Activated T-helper 1 cell treated with Interleukin-2 at 50 U/mL for 16 hours (primary cell): ENCODE results near the gene EME1.
"Not testable (repeated sequence)": the region's sequence is repeated elsewhere in the genome, so short reads cannot be mapped to it uniquely, and the experiment has no call there.

Source experiments
- DNase-seq: peaks from one replicate; pipeline ENCODE4 v3.0.0-alpha.2; 2020; ENCODE audit warnings: low read depth

The EME1 gene

DNA sequence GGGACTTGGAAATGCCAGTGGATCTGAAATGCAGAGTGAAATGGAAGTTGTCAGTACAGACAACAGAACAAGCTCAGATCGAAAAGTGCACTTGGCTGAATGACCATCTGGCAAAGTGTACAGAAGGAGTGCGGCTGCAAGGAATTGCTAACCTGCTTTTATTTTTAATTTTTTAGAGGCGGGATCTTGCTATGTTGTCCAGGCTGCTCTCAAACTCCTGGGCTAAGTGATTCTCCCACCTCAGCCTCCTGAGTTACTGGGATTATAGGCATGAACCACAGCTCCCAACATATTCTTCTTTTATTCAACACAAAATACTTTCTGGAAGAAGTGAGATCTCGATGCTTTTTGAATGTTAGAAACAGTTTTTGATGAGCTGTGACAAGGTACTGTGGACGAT is 20.7 kb downstream of the EME1 start:
- no peak for DNase-seq

DNA sequence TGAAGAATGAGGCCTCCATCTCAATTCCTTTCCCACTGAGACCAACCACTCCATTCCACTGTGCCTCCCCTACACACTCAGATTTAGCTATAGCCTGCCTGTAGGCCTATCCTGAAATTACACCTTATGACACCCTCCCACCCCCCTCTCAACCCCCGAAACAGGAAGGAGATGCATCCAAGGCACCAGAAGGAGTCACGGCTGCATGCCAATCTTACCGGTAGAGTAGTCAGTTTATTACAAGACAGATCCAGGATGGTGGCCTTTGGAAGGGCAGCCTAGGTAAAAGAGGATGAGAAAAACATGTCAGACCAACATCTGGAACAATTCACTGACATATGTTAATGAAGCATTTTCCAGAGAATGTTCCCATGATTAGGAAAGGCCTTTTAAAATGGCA is 21.7 kb downstream of the EME1 start:
- no peak for DNase-seq

DNA sequence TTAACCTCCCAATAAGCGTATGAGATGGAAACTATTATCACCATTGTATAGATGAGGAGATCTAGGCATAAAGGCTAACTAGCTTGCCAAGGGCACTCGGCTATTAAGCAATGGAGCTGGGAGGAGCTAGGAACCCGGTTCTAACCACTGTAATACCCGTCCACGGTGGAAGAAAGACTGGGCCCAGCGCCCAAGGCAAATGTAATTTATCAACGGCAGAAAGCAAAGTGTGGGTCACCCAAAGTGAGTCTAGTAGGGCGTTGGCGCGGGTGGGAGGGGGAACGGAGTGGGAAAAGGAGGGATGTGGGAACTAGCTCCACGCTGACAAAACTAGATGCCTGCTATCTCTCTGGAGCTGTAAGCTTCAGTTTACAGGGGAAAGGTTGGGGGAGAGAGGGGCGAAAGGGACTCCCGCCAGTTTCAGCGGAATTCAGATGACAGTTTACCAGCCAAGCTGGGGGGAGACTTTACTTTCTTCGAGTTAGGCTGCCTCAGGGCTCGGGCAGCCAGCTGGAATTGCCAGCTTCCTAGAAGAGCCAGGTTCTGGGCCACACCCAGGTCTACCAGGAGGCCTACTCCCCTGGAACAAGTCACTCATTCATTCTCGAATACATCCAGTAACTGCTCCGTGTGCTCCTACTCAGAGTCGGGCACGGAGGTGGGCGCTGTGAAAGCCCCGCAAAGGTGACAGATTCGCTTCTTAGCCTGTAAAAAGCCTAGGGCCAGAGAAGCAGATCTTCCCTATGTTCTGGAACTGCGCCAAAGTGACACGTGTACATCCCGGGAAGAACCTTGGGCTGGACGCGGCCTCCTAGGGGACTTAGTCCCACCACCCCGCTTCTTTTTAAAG is 23.5 kb downstream of the EME1 start:
- DNase-seq: no peak

DNA sequence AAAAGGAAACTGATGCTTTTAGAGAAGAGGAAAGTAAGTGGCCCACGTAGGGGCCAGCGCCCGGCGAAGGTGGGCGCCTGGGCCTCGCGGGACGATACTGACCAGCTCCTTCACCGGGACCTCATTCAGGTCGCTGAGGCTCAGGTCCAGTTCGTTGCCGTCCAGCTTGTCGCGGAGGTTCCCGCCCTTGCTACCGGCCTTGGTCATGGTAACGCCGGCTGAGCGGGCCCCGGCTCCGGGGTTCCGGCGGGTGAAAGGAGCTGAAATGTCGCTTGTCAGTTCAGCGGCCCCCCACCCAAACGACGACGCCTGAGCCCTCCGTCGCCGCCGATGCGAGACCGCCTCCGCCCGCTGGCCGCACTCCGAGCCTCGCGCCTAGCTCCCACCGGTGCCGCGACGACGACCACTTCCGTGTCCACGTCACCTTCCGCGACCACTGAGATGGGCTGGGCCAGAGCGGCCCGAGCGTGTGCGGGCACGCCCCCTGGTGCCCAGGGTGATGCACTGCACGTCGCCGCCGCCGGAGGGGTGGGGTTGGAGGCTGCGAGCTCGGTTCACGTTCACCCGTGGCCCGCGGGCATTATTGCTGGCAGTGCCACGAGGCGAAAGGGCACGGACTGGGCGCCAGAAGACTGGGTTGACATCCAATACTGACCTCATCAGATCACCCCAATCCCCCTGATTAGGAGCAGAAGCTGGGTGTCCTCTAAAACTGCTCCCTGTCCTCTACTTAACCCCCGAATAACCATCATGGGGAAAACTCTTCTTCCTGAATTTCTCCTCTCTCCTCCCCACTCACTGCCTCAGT is 24.3 kb downstream of the EME1 start, which contains the start of gene LRRC59:
Gene LRRC59, minus strand, starts transcription at position 413 of the 808 bp plus-strand sequence. Its CDS starts 206 bp downstream, at position 207.
- DNase-seq: peak; percentile 90

DNA sequence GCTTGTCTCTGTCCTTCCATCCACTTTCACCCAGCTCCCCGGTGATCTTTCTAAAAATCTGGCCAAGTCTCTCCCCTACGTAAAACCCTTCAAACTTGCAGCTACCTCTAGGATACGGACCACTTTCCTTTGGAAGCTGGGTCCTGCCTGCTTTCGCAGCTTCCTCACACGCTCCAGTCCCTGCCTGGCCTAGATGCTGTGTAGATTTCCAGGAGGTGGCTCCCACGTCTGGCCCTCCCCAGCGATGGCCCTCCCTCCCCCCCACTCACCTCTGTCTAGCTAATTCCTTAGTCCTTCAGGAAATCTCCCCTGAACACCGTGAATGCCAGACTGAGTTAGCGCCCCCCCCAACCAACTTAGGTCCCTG is 24.9 kb downstream of the EME1 start:
- no peak for DNase-seq

DNA sequence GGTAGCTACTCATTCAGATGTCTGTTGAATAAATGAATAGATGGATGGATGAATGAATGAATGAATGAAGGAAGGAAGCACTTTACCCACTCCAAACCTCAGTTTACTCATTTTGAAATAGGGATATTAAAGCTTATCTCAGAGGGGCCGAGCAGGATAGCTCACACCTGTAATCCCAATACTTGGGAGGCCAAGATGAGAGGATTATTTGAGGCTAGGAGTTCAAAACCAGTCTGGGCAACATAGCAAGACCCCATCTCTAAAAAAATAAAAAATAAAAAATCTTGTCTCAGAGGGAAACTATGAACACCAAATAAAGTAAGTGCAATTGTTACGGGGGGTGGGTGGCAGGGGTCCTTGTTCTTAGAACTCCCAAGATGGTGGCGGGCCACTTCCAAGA is 25.6 kb downstream of the EME1 start:
- not testable (repeated sequence) for DNase-seq

DNA sequence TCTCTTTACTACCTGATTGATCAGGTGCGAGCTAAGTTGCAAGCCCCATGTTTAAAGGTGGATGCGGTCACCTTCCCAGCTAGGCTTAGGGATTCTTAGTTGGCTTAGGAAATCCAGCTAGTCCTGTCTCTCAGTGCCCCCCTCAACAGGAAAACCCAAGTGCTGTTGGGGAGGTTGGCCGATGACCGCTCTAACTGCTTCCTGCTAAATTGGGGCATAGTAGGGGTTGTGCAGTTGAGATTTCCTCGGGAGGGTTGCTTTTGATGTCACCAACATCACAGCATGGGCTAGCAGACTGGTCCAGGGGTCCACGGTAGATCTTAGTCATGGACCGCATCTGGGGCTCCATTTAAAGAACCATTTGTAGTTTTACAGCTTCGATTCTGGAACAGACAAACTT is 26.6 kb downstream of the EME1 start:
- not testable (repeated sequence) for DNase-seq

DNA sequence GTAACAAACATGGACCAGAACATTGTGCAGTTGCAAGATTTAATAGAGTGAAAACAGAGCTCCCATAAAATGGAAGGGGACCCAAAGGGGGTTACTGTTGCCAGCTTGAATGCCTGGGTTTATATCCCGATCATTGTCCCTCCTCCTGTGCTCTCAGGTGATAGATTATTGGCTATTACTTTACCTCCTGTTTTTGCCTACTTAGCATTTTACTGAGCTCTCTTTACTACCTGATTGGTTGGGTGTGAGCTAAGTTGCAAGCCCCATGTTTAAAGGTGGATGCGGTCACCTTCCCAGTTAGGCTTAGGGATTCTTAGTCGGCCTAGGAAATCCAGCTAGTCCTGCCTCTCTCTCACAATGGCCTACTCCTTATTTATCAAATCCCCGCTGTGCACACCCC is 32.3 kb downstream of the EME1 start:
- DNase-seq: not testable (repeated sequence)

DNA sequence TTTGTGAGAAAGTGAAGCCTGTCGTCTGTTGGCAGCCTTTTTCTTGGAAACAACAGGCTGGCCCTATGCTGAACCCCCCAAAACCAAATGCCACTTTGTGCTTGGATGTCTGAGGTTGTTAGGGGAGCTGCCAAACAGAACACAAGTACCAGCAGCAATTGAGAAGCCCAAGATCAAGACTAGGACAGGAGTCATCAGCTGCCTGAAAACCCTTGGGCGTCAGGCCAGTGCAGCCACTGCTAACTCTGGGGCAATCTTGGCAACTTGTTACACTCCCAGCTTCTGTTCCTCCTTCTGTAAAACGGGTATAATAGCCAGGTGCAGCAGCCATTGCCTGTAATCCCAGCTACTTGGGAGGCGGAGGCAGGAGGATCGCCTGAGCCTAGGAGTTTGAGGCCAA is 33.5 kb downstream of the EME1 start:
- DNase-seq: no peak

DNA sequence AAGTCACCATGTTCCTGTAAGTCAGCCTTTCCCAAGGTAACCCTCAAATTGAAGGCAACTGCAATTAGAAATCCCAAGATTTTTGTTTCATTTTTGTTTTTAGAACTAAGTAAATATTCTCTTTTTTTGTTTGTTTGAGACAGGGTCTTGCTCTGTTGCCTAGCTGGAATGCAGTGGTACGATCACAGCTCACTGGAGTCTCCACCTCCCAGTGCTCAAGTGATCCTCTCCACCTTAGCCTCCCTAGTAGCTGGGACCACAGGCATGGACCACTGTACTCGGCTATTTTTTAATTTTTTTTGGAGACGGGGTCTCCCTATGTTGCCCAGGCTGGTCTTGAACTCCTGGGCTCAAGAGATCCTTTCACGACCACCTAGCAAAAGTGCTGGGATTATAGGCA is 34.9 kb downstream of the EME1 start:
- DNase-seq: no peak

DNA sequence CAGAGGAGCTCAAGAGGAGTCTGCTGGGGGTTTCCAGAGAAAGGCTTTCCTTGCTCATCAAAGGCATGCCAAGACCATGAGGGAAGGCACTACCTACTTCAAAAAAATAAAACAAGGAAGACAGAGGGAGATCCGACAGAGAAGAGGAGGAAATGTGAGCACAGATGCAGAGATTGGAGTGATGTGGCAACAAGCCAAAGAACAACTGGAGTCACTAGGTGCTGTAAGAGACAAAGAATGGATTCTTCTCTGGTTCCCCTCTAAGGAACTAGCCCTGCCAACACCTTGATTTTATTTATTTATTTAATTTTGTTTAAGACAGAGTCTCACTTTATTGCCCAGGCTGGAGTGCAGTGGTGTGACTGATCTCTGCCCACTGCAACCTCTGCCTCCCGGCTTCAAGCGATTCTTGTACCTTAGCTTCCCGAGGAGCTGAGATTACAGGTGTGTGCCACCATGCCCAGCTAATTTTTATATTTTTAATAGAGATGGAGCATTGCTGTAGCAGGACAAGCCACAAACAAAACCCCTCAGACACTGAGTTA is 39.2 kb downstream of the EME1 start:
- no peak for DNase-seq

DNA sequence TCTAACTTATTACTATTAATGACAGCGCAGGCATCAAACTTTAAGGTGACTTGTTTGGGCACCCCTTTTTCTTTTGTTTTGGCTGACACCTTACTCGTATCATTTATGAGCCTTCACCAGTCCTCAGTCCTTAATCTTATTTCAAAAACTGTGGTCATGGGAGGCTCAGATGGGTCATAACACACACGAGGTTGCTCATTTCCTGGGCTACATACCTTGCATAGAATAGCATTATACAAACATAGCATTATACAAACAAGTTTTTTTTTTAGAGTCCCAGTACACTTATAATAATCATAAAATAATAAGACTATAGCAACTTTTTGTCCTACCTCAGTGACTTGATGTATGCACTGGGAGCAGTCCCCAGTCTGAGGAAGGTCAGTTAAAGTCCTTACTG is 41.8 kb downstream of the EME1 start:
- DNase-seq: no peak

DNA sequence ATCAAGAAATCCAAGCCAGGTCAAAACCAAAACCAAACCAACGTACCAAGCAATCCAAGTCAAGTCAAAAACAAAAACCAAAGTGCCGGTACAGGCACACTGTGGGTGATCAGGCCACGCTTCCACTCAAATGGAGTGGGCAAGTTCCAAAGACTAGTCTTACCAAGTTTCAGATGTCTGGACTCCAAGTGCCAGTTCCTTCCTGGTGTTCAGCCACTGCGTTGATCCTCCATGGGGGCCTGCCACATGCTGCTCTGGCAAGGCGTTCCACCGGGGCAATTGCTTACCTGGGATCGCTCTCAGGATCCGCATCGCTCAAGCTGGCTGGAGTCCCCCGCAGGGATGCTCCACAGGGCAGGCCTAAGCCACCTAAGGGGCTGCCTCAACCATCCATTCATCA is 46.5 kb downstream of the EME1 start:
- DNase-seq: not testable (repeated sequence)

DNA sequence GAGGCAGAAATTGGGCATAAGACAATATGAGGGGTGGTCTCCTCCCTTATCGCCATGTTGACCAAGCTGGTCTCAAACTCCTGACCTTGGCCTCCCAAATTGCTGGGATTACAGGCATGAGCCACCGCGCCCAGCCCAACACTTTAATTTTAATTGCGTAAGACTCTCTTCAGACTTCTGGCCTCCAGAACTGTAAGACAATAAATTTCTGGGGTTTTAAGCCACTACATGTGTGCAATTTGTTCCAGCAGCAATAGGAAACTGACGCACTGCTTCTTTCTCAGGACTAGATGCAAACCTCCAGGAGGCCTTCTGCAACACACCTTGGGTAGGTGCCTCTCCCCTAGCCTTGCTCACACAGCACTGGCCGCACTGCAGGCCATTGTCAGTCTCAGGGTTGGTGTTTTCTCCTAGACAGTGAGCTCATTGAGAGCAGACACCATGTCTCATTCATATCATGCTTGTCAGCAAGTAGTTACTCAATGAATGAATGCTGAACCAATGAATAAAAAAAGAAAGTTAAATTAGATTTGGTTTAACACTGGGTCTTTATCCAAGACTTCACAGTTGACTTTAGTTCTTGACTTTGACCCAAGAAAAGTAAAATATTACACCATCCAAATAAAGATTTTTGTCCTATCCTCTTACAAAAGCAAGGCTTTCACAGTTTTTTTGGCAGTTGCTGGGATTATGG is 47.5 kb downstream of the EME1 start:
- no peak for DNase-seq

DNA sequence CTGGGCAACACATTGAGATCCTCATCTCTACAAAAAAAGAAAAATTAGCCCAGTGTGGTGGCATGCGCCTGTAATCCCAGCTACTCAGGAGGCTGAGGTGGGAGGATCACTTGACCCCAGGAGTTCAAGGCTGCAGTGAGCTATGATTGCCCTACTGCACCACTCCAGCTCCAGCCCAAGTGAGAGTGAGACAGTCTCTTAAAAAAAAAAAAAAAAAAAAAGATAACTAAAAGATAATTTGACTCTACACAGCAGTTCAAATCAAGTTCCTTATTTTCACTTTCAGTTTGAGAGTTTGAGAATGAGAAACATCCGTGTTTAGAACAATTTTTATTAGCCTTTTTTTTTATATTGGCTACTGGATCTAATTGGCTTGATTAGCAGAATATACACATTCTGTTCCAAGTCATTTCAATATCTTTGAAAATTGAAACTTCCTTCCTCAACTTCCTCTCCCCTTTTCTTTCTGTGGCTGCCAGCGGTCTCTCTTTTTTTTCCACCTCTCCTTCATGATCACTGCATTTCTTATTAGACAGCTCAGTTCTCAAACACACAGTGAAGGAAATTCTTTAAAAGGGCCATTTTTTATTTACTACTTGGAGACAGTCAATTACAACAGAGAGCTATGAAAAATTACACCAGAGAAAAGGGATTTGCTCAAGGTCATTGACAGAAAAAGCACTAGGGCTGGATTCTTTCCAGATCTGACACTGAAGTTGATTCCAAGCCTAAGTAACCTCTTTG is 48.5 kb downstream of the EME1 start:
- no peak for DNase-seq

DNA sequence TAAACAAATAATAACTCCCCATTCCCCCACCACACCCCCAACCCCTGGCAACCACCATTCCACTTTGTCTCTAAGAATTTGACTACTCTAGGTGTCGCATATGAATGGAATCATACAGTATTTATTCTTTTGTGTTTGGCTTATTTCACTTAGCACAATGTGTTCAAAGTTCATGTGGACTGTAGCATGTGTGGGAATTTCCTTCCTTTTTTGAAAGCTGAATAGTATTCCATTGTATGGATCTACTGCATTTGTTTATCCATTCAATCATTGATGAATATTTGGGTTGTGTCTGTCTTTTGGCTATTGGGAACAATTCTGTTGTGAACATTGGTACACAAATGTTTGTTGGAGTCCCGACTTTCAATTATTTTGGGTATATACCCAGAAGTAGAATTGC is 49.7 kb downstream of the EME1 start:
- no peak for DNase-seq

DNA sequence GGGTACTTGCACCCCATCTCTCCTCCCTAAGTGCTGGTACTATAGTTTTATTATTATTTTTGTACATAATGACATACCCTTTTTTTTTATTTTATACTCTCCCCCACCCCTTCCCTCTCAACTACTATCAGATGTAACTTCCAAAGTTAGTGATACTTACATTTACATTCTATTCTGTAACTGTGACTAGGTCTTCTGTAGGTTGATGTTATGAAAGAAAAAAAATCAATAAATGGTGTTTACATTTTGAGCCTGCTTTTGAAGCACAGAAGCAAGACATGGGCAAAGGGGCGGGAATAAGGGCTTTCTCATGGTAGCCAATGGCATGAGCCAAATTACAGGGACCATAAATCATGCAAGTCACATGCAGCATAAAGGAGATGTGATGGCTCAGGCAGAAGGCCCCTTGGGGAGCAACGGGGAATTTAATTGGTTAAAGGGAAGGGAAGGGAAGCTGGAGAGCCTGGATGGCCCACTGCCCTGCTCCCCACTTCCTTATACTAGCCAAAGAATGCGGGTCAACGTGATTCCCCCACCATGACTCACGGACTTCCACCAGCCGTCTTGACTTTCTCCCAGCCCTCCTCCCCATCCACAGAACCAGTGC is 50.6 kb downstream of the EME1 start:
- DNase-seq: no peak

DNA sequence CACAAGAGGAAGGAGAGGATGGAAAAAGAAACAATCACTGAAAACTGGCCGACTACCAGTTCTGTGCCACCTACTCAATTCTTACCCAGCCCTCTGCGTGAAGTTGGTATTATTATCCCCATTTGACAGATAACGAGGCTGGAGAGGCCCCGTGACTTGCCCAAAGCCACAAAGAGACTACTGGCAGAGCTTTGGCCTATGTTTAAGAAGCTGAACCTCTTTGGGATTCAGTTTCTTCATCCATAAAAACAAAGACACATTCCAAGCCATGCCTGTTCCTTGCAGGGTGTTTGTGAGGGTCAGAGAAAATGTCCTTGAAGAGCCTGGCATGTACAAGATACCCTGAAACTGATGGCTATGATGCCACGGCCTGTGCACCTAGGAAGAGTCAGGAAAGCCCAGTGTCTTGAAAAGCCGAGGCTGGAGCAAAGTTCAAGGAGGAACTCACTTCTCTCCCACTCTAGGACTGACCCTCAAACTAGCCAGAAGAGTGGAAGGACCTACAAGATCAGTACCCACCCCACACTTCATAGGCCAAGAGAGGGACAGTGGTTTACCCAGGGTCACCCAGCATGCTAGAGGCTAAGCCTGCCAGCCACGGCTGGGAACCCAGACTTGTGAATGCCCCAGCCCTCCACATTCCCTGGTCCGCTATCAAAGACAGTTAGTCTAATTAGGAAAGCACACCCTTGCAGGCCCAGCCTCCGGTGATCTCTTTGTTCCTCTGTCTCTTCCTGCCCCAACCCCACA is 51.4 kb downstream of the EME1 start:
- DNase-seq: no peak

DNA sequence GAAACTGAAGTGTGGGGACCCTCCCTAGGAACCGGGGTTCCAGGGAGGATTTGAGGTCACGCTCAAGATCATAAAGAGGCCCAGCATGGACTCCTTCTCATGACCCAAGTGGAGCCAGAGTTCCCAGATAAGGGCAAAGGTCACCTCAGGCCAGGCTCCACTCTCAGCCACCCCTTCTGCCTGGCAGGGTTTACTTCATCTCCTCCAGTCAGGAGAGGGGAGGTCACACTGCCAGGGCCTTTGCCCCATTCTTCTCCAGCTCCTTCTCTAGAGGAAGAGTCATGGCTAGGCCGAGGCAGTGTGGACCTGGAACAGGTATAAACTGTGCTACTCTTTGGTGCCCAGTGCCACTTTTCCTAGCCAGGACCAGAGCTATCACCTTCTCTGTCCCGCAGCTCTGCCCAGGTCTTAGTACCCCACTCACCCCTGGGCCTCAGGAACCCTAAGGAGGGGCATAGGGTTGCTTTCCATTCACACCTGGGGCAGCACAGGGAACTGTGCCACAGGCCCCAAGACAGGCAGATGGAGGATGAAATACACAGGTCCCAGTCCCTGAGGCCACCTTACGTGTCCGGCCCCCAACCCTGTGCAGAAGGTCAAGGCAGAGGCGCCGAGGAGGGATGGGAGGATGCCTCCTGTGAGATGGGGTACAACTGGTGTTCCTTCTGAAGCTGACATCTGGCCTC is 52.1 kb downstream of the EME1 start:
- DNase-seq: no peak
